HG02885 (cell line): ENCODE data around the gene REEP3.
A peak's percentile ranks its signal among the peaks of the same experiment; 100 is the strongest.

Source experiments
- ATAC-seq: cut with Tn5 transposase; IDR thresholded peaks from one replicate; pipeline ENCODE4 v1.9.1; 2021; ENCODE audit warnings: mild to moderate bottlenecking; ENCODE audit not compliant: unreplicated experiment, poor library complexity

The REEP3 gene

DNA sequence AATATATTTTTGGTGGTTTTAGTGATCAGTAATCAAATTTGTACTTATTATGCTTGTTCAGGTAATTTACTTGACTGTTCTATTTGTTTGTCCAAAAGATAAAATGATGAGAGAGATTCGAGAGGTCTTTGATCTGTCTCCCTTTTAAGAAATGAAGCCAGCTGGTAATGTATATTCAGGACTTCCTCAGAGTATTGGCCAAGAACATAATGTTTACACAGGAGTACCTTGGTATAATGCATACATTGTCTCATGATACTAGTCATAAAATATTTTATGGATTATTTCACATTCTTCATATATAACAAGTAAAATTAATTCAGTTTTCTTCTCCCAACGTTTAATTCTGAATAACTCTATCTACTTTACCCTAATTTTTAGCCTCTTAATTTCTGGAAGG lies 100.9 kb downstream of the REEP3 start:
- no peak for ATAC-seq

DNA sequence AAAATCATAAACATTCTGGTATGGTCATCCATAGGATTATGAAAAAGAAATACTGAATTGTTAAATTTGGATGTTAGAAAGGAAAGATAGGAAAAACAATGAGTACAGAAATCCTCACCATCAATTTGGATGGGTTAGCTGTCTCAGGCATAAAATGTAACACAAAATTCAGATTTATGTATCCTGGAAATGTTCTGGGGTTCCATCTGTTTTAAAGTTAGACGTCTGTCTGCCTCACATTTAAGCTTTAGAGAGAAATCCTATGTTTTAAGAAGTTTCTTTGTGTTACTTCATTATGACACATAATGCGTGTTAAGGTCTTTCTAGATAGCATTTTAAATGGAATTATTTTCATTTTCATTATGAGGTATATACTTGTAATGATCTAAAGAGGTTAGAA lies 103.5 kb downstream of the REEP3 start:
- ATAC-seq, result no peak

DNA sequence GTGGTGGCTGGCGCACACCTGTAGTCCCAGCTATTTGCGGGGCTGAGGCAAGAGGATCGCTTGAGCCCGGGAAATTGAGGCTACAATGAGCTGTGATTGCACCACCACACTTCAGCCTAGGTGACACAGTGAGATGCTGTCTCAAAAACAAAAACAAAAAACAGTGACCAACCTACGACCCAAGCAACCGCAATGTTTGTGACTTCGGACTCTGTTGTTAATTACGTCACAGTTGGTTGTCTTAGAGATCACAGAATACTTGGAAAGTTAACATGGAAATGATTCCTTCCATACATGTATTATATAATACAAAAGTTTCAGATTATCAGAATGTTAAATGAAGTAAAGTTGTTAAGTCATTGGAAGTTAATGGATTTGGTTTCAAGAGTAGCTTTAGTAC lies 106.2 kb downstream of the REEP3 start:
- ATAC-seq, result no peak

DNA sequence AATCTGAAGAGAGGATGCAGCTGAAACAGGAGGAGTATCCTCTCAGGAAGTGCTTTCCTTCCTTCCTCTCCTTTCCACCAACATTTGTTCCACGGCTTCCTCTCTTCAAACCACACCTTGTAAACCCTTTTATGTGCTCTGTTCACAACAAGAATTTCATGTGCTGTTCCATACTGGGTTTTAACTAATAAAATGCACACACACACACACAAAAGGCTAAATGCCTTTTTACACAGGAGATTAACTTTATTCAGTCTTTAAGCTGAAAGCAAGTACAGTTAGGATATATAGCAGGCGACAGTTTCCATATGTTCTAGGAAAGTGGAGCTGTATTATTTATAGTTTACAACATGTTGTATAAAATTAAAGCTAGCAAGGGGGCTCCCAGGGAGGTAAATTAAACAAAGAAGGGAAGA lies 106.7 kb downstream of the REEP3 start:
- ATAC-seq, result no peak

DNA sequence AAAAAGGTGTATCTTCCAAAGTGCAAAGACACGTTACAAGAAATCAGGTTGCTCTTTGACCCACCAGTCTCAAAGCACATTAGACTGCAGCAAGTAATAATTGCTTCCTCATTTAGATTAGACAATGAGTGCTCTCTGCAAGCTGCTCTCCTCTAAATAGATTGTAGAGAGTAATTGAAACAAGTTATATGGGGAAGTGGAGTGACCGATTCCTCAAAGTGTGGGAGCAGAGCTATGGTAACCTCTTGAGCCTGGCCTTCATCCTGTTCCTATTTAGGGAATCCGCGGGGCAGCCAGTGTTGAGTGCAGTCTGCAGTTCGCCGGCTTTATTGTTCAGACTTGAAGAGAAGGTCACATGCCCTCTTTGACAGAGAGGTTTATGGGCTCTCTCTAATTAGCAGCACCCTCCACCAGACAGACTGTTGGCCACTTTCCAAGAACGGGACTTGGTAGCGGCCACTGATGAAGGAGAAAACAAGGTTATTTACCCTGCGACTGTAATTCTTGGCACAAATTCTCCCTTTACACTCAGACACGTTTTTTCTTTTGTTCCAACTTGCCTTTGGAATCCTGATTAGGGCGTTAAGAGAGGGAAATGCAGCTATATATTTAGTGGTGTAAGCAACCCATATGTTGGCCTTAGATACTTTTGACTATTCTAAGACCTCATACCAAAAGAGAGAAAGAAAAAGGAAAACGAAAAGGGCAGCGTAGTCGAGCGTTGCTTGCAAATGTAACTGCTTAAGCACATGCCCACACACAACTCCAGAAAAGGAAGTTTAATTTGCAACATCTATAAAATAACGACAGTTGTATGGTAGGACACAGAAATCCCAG lies 107.5 kb downstream of the REEP3 start:
- peak; percentile 32 for ATAC-seq

DNA sequence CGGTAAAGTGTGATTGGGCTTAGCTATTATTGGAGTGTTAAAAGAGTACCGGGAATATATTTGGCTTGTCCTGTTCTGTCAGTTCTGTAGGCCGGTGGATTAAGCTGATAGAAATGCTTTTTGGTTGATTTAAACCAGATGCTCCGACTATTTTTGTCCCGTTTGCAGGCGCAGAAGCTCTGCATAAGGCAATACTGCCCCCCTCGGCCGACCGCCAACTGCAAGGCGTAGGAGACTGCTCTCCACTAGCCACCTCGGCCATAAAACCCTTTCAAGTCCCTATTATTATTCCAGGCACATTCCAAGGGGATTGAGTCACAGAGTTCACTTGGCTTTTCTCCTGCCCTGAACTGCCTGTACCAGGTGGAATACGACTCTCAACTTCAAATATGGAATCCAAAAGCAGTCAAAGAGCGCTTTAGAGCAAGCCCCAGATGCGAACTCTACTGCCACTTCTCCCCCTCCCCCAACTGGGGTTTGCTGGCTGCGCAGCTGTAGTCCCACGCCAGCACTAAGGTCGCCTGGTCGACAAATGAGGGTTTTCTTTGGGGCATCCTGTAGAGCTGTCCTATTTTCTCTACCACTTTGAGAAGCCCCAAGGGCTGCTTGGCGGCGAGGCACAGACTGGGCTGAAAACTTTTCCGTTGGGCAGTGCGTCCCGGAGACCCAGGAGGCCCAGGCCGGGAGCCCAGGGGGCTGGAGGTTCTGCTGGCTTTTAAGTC lies 108.3 kb downstream of the REEP3 start:
- ATAC-seq, result peak; percentile 55

DNA sequence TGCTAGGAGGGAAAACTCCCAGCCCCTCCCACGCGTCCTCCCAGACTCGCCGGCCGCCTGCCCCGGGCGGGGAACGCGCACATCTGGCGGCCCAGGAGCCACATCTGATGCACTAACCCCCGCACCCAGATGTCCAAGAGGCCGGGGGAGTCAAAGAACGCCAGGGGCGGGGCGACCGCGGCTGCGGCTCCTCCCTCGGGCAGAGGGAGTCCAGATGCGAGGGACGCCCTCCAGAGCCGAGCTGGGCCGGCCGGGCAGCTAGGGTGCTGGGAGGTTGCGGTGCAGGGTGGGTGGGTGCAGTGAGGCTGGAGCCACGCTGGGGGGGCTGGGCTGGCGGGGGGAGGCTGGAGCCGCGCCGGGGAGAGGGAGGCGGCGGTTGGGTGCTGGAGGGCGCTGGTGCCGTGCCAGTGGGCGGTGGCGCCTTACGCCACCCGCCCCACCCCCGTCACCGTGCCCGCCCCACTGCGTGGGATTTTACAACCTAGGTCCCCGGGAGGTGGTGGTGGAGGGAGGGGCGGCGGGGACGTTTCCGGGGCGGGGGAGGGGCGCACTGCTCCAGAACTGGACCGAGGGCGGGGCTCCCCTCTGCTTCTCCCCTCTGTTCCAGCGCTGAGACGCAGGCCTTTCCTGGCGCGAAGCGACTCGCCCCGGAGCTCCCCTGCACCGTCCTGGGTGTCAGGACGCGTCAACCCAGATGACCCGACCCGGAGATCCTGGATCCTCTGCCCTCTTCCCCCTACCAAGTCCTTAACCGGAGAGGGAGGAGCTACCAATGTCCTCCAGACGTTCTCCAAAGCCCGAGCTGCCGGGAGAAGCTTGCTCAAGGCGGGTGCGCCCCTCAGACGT lies 109.1 kb downstream of the REEP3 start:
- ATAC-seq, result peak; percentile 68

DNA sequence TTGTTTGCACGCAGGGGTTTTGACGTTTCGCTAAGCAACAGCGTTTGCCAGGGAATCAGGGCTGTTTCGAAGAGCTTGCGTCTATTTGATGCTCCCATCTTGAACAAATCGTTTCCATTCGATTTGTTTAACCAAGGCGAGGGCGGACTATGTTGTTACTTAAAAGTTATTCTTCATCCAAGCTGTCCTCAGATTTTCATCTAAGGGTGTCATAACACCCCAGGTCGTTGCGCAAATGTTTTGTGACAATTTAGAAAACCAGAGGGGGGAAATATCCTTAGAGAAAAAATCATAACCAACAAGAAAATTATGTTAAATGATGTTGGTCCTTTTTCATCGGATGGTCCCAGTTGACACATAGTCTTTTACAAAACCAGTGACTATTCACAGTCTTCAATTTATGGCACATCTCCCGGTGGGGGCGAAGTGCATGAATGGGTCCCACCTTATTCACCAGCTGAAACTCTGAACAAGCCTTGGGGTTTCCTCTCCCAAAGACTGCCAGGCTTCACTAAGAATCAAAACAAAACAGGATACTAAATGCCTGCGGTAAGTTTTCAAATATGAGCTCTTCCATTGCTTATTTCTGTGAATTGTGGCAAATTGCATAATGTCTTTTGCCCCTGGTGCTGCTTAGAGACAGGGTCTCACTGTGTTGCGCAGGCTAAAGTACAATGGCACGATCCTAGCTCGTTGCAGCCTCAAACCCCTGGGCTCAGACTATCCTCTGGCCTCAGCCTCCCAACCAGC lies 109.9 kb downstream of the REEP3 start:
- ATAC-seq, result no peak

DNA sequence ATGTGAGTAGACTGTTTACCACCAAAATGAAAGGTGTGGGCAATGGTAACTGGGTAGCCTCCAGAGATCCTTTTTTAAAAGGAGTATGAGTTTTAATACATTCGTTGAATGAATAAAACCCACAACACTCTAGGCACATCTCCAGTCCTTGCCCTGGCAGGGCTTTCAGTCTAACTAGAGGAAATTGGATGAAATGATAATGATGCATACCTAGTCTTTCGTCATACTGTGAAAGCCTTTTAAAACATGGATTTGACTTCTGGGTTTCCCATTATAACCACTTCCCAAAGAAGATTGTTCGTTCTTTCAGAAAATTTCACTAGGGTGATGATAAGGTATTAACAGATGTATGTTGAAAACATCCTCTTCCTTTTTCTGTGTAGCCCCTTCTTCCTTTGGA lies 110.8 kb downstream of the REEP3 start:
- no peak for ATAC-seq

DNA sequence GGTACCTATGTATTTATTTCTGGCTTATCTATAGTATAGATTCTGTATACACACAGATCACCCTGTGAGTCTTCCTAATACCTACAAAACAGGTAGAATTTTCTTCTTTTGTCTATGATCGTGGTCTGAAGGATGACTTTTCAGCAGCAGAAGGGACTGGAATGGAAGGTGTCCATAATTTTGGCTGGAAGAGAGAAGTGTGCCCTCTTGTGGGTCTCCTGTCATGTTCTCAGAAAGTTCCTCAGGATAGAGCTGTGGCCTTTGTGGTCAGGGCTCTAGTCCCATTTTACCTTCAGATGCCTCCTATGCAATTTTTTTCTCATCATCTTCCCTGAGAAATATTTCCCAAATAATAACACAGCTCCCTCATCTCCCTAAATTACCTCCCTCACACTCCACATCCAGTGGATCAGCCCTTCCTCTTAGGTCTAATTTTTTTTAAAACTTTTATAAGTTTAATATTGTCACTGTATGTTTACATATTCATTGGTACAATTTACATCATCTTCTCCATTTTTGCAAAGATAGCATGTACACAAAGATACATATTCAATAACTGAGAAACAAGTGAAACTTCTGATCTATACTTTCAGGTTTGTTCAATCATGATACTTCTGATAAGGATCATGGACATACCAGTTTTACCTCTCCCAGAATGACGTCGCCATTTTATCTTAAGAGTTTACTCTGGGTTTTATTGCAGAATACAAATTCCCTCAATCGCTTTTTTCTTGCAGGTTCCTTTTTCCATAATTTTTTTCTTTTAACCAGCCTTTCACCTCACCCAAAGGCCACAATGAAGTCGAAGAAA lies 112.7 kb downstream of the REEP3 start:
- no peak for ATAC-seq

DNA sequence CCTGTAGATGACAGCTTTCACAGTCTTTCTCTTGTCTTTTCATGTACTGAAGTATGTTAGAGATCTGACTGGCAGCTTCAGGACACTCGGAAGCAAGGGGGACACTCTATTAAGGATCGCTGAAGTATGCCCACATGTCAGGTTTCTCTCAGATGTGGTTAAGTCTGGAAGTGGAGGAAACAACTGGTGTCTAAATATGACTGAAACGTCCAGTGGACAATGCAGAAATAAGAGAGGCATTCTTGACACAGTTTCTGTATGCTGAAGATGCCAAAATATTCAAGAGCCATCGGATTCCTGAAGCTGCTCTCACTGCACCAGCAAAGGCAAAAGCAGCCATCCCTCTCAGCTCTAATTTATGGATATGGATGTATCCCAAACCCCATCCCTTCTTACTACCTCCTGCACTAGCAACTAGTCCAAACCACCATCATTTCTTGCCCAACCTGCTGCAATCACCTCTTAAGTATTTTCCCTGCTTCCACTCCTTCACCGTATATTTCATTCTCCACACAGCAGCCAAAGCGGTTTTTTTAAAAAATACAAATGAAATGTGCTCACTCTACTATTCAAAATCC lies 113.4 kb downstream of the REEP3 start:
- no peak for ATAC-seq

DNA sequence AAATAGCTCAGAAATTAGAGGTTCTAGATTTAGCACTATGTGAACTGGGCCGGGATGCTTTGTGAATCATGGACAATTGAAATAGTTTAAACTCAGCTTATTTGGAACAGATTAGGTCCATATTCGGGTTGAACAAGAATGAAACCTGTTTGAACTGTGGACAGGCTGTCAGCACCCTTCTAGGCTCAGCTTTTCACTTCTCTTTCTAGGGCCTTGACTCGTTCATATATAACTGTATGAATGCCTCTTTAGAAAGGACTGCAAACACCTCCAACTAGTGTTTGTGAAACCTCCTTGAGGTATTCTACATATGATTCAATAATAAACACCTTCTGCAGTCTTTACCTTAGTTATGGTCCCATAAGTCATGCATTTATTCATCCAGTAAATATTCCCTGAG lies 115.6 kb downstream of the REEP3 start:
- ATAC-seq, result peak; percentile 90

DNA sequence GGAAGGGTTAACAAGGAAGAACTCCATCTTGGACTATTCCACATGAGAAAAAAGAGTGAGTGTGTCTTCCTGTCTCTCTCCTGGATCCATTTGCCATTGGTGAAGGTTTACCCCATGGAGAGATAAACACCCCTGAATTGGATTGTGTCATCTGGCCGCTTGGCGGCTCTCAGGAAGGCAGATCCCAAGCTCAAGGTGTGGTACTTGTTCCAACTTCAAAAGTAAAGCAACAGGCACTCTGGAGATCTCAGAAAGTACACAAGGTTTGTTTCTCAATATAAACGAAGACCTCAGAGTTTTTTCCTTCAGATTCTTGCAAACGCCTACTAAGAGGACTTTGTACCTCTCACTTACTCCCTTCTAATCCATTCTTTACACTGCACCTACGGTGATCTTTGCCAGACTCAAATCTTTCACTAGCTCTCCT lies 116.7 kb downstream of the REEP3 start:
- ATAC-seq, result no peak

DNA sequence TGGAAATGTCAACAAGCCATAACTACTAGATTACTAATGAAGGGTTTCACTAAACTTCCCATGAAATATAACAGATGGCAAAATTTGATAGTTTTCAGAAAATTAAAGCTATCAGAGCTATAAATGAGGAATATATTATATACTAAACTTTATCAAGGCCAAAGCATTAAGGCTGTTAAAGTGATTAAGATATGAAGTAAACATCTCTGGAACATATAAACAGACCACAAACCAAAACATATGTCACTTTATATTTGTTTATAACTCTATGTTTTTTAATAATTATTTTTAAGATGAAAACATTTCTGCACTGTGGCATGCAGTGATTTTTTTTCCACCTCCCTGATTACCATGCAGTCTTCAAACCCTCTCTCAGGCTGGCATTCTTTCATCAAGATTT lies 120.2 kb downstream of the REEP3 start:
- no peak for ATAC-seq

DNA sequence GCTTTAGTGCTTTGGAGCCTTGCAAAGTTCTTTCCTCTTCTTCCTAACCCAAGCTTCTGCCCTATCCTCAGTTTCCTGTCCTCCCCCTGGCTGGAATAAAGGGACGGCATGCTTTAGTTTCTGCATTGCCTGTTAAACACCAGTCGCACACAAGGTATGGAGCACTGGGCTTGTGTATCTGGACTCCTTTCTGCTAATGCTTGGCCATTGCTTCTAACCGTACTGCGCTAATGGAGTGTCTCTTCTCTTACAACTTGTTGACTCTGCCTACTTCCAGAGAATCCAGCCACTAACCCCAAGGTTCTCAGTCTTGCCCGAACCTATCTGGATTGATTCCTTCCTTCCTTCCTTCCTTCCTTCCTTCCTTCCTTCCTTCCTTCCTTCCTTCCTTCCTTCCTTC lies 120.6 kb downstream of the REEP3 start:
- no peak for ATAC-seq

DNA sequence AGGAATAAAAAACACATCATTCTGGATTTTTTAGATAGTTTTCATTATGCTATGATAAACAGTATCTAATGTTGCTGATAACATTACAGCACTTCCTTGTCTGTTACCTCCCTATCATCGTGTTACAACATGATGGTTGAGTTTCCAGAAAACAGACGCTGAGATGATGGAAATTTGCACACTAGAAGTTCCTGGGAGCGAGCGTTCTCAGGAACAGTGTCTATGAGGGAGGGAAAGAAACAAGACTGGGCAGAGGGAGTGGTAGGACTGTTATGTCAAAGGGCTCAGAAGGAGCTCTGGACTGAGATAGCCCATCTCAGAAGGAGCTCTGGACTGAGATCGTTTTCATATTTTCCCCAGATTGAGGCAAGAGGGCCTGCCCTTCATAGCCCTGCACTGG lies 121.6 kb downstream of the REEP3 start:
- no peak for ATAC-seq

DNA sequence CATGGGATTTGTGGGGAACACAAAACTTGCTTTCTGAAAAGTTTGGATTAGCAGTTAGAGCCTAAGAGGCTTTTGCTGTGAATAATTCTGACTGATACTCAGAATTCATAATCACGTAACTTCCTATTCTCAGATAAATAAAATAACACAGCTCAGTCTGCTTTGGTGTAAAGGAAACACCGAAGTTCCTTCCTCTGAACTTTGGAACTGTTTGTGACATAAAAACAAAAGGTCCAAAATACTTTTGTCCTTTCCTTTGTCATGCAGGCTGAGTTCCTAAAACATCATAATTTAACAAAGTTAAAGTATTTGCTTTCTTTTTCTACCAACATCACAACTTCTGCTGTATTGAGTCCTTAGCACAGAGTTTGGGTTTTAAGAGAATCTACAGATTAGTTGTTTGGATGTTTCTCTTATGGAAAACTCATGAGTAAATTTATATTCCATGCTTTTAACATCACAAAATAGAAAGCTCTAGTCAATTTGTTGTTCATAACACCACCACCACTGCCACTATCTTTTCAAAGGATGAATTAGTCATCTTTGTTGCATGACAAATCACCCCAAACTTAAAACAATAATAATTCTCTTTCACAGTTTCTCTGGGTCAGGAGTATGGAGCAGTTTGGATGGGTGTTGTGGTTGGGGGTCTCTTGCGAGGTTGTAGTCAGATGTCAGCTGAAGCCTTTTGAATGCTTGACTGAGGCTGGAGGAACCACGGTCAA lies 123.4 kb downstream of the REEP3 start:
- ATAC-seq, result no peak

DNA sequence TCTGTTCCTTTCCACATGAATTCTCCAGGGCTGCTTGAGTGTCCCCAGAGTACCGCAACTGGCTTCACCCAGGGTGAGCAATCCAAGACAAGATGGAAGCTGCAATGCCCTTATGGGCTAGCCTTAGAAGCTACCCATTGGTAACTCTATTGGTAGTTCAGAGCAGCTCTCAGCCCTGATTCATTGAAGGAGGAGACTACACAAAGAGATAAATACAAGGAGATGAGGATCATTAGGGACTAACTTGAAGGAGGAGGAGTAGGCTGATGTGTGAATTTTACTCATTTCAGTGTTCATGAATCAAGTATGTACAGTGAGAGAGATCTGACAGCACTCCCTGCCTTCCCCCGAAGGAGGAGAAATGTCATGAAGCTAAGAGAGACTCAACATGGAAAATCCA lies 124.0 kb downstream of the REEP3 start:
- ATAC-seq, result no peak
